Activated naive CD8-positive, alpha-beta T cell (primary cell): ENCODE results near the gene NKX2-8.
"Not testable (repeated sequence)": the region's sequence is repeated elsewhere in the genome, so short reads cannot be mapped to it uniquely, and the experiment has no call there.

ENCODE experiments used
- H3K27ac Mint-ChIP-seq: one replicate; pipeline ENCODE4 v1.8.0; 2021; ENCODE audit warnings: mixed read lengths
- H3K27me3 Mint-ChIP-seq: one replicate; pipeline ENCODE4 v1.8.0; 2021; ENCODE audit warnings: mixed read lengths
- H3K36me3 Mint-ChIP-seq: one replicate; pipeline ENCODE4 v1.8.0; 2021; ENCODE audit warnings: mixed read lengths
- H3K4me1 Mint-ChIP-seq: one replicate; pipeline ENCODE4 v1.8.0; 2021; ENCODE audit warnings: low read depth, mixed read lengths
- H3K4me3 Mint-ChIP-seq: one replicate; pipeline ENCODE4 v1.8.0; 2021; ENCODE audit warnings: mild to moderate bottlenecking, mixed read lengths
- H3K9me3 Mint-ChIP-seq: one replicate; pipeline ENCODE4 v1.8.0; 2021; ENCODE audit warnings: low read depth, mixed read lengths

NKX2-8 gene

GRCh38 chr14:36550899-36551298 is 31.5 kb downstream of the NKX2-8 start:
- H3K4me3 Mint-ChIP-seq: no peak overlapping the region
- H3K9me3 Mint-ChIP-seq: no peaks in the 10 kb centered on the region
- no peaks in the 10 kb centered on the region for H3K4me1 Mint-ChIP-seq
- H3K27me3 Mint-ChIP-seq: peaks cover 9% of the 10 kb centered on the region
- no peaks in the 10 kb centered on the region for H3K36me3 Mint-ChIP-seq
- no peak overlapping the region for H3K27ac Mint-ChIP-seq

GRCh38 chr14:36544280-36544679 is 38.1 kb downstream of the NKX2-8 start:
- not testable (repeated sequence) for H3K9me3 Mint-ChIP-seq, H3K36me3 Mint-ChIP-seq, H3K4me1 Mint-ChIP-seq, H3K27ac Mint-ChIP-seq, H3K4me3 Mint-ChIP-seq
- H3K27me3 Mint-ChIP-seq: peaks cover 12% of the 10 kb centered on the region

DNA sequence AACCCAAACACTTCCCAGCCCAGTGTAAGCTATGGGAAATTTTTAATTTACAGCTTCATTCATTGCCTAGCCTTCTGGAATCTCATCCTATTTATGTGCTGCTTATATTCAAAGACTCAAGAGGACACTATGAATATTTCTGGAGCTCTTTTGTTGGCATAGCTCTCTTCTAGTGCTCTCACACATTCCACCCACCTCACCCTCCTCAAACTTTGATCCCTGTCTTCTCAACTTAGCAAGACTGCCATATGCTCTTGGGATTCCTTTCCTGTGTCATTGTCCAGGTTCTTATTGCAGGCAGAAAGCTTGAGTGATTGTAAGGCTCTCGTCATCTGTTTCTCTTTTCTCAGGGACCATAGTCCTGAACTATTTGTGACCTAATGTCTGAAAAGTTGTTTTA is 44.4 kb downstream of the NKX2-8 start:
- Mint-ChIP-seq H3K27ac (no peak overlapping the region), H3K27me3 (peaks cover 11% of the 10 kb centered on the region), H3K4me1 (no peaks in the 10 kb centered on the region), H3K36me3 (no peaks in the 10 kb centered on the region), H3K4me3 (no peak overlapping the region), H3K9me3 (peaks cover 11% of the 10 kb centered on the region)
